GM18508 (cell line): Measurements from ENCODE around the gene DIS3L2.
"Not testable (repeated sequence)": the region's sequence is repeated elsewhere in the genome, so short reads cannot be mapped to it uniquely, and the experiment has no call there.

Experiments
- ATAC-seq: cut with Tn5 transposase; IDR thresholded peaks from one replicate; pipeline ENCODE4 v1.9.1; 2021; ENCODE audit warnings: moderate number of reproducible peaks; ENCODE audit not compliant: insufficient read depth, unreplicated experiment

The DIS3L2 gene

DNA sequence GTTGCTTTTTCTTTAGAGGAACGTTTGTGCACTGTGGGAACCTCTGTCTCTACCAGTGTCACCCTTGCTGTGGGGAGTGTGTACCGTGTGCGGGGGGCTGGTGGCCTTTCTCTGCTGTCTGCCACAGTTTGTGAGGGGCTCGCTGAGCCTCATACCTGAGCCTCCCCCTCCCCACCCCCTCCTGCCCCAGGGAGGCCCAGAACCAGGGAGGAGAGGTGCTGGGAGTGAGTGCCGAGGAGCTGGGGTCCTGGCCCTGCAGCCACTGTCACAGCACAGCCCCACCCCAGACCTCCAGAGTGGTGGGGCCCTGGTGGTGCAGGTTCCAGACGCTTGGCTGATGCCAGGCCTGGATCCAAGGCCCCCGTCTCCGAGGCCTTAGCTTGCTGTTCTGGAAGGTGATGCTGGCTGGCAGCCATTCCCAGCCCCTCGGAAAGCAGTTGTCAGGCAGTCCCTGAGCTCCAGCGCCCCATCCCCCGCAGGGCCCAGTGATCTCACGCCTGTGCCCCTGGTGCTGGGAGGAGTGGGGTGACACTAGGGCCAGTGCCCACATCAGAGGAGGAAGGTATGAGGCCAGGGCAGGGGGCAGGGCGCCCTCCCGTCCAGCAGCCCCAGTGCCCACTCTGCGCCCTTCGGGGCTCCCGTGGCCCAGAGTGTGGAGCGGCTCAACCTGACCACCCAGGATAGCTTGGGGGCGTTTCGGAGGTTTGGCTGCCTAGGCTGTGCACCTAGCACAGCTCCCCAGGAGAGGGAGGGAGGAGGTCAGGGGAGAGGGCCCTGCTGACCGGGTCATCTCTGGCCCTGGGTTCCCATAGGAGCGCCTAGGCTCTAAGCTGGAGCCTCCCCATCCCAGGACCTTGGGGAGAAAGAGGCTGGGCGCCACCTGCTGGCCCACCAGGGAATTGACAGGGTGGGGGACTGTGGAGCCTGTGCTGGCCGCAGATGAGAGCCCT, 364.1 kb downstream of the DIS3L2 start:
- ATAC-seq: no peak

GRCh38 chr2:232326274-232327104, 365.0 kb downstream of the DIS3L2 start:
- not testable (repeated sequence) for ATAC-seq

GRCh38 chr2:232327105-232328031, 365.9 kb downstream of the DIS3L2 start:
- ATAC-seq: no peak

- no peak for ATAC-seq
These were observed 366.5 kb downstream of the DIS3L2 start for GRCh38 chr2:232328032-232328422.

- no peak for ATAC-seq
These were observed 367.3 kb downstream of the DIS3L2 start for GRCh38 chr2:232328516-232329460.

DNA sequence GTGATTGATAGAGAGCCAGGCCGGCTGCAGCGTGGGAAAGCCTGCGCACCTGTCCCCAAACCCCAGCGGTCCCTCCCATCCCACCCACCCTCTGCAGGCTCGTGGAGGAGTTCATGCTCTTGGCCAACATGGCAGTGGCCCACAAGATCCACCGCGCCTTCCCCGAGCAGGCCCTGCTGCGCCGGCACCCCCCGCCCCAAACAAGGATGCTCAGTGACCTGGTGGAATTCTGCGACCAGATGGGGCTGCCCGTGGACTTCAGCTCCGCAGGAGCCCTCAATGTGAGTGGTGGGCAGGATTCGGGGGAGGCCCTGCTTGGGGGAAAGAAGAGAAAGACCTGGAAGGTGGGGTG, 368.2 kb downstream of the DIS3L2 start:
- ATAC-seq: no peak

GRCh38 chr2:232330068-232330999, 368.8 kb downstream of the DIS3L2 start:
- ATAC-seq: no peak

DNA sequence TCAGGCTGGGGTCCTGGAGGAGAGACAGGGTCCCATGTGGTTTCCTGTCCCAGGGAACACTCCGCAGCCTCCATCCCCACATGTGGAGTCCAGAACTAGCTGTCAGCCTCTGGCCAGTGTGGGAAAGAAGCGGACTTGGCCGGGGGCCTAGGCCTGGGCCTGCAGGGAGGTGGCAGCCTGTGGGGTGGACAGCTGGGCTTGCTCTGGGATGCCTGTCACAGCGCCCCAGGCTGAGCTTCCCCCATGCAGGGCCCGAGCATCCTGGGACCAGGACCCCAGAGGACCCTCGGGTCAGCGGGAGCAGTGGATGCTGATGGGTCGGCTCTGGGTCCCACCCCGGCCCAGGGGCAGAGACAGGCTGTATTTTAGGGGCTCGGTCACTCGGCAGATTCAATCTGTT, 369.5 kb downstream of the DIS3L2 start:
- ATAC-seq: not testable (repeated sequence)

DNA sequence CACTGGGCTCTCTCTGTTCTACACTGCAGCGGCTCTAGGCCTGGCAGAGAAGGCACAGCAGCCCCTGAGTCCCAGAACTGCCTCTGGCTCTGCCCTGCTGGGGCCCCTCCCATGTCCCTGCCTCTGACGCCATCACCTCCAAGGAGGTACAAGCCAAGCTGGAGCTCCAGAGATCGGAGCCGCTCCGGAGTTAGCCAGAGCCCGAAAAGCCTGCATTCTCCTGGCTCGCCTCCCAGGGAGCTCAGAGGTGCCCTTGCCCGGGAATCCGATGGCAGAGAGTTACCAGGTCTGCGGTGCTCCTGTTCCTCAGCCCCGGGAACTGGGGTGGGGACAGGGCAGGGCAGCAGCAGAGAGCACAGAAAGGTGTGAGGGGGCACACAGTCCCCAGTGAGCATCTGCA, 370.1 kb downstream of the DIS3L2 start:
- ATAC-seq: not testable (repeated sequence)

GRCh38 chr2:232332244-232332939, 370.9 kb downstream of the DIS3L2 start:
- not testable (repeated sequence) for ATAC-seq

DNA sequence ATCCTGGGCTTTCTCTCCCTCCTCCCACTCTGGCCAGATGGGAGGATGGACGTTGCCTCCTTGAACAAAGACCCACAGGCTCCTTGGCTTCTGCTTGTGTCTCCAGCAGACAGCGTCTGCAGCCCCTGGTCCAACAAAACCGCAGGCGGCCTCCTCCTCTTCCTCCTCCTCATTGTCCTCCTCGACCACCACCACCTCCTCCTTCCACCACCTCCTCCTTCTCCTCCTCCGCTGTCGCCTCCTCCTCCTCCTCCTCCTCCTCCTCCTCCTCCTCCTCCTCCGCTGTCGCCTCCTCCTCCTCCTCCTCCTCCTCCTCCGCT, 371.4 kb downstream of the DIS3L2 start:
- ATAC-seq: no peak

GRCh38 chr2:232333361-232334135, 372.0 kb downstream of the DIS3L2 start:
- no peak for ATAC-seq

DNA sequence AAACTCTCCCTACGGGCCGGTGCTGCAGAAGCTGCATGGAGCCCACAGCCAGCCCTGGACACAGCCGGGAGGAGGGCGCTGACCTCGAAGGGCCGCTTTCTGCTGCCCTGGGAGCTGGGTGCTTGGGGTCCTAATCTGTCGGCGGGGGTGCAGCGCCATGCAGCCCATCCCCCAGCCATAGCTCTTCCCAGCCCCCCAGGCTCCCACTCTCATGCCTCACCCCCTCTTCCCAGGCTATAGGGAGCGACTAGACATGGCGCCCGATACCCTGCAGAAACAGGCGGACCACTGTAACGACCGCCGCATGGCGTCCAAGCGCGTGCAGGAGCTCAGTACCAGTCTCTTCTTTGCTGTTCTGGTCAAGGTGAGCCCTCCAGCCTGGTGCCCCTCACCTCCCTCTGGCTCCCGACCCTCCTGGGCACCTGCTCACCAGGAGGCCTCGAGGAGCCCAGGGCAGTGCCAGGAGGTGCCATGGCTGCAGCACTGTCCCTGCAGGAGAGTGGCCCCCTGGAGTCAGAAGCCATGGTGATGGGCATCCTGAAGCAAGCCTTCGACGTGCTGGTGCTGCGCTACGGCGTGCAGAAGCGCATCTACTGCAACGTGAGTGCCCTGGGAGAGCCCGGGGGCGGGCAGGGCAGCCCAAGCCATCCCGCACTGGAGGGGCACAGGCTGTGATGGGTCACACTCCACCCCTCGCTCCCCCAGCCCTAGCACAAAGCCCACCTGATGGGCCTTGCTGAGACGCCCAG, 372.8 kb downstream of the DIS3L2 start:
- not testable (repeated sequence) for ATAC-seq

DNA sequence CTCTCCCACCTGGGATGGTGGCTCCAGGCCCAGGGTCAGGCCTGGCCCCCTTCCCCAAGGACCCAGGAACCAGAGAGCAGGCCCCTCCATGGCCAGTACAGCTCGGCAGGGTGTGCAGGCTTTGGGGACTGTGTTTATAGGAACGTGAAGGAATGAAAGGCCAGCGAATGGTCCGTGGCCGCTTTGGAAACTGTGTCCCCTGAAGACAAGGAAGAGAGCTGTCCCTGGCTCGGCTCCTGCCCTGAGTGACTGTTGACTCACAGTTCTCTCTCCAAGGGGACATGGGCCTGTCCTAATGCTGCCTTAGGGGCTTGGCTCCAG, 373.3 kb downstream of the DIS3L2 start:
- ATAC-seq: not testable (repeated sequence)

DNA sequence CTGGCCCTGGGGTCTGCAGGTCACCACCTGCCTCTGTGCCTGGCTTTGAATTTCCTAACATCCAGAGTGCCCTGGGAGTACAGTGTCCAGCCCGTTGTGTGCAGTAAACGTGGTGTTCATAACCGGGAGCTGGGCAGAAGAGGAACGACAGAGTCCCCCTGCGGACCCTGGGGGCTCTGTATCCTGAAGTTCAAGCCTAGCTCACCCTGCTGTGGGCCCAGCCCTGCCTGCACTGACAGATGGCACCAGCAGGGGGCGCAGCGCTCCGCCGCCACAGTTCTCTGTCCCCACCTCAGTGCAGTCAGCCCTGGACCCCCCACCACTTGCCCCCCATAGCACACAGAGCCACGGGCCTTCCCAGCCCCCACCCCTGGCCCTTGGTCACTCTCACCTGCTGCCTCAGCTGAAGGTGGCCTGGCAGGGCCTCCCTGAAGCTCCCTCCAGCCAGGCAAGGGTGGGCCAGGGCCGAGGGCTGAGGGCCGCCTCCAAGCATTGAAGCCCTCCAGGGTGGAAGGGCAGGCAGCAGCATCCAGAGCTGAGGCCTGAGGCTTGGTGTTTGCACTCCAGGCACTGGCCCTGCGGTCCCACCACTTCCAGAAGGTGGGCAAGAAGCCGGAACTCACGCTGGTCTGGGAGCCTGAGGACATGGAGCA, 373.8 kb downstream of the DIS3L2 start:
- not testable (repeated sequence) for ATAC-seq

- no peak for ATAC-seq
These were observed 374.3 kb downstream of the DIS3L2 start for GRCh38 chr2:232335859-232336215.
